HEK293 (cell line): ENCODE measurements around the gene SOX12.

ENCODE experiments used
- ATF2 ChIP-seq: fragments of 450-650 bp; formaldehyde crosslinking; IDR thresholded peaks from 2 replicates; pipeline ENCODE4 v1.5.1; 2016; ENCODE audit warnings: missing biosample characterization, missing genetic modification characterization, low read depth
- EGR2 ChIP-seq: fragments of 450-650 bp; formaldehyde crosslinking; IDR thresholded peaks from 2 replicates; pipeline ENCODE4 v1.5.1; 2016; ENCODE audit warnings: low read depth, missing biosample characterization, missing genetic modification characterization
- FEZF1 ChIP-seq: fragments of 450-650 bp; formaldehyde crosslinking; IDR thresholded peaks from 2 replicates; pipeline ENCODE4 v1.5.1; 2016; ENCODE audit warnings: missing biosample characterization, missing genetic modification characterization
- GLIS1 ChIP-seq: fragments of 450-650 bp; formaldehyde crosslinking; IDR thresholded peaks from 2 replicates; pipeline ENCODE4 v1.5.1; 2016; ENCODE audit warnings: missing biosample characterization, missing genetic modification characterization
- KLF1 ChIP-seq: fragments of 450-650 bp; formaldehyde crosslinking; IDR thresholded peaks from 2 replicates; pipeline ENCODE4 v1.5.1; 2016; ENCODE audit warnings: missing biosample characterization, missing genetic modification characterization
- MEIS1 ChIP-seq: sonication (generic); formaldehyde crosslinking; IDR thresholded peaks from 2 replicates; pipeline ENCODE4 v1.8.1; 2022; ENCODE audit warnings: missing genetic modification reagents, mild to moderate bottlenecking, borderline replicate concordance
- MZF1 ChIP-seq: fragments of 450-650 bp; formaldehyde crosslinking; IDR thresholded peaks from 2 replicates; pipeline ENCODE4 v1.5.1; 2017; ENCODE audit warnings: missing biosample characterization, missing genetic modification characterization, borderline replicate concordance
- PATZ1 ChIP-seq: fragments of 450-650 bp; formaldehyde crosslinking; IDR thresholded peaks from 2 replicates; pipeline ENCODE4 v1.5.1; 2016; ENCODE audit warnings: missing biosample characterization, missing genetic modification characterization
- PRDM1 ChIP-seq: fragments of 450-650 bp; formaldehyde crosslinking; IDR thresholded peaks from 2 replicates; pipeline ENCODE4; 2016; ENCODE audit warnings: missing biosample characterization, missing genetic modification characterization
- PRDM10 ChIP-seq: fragments of 450-650 bp; formaldehyde crosslinking; IDR thresholded peaks from 2 replicates; pipeline ENCODE4 v1.5.1; 2016; ENCODE audit warnings: missing biosample characterization, missing genetic modification characterization
- SETDB1 ChIP-seq: IDR thresholded peaks from one replicate; pipeline ENCODE4 v1.6.1; 2017; ENCODE audit warnings: mild to moderate bottlenecking, low read length, moderate library complexity, mixed read lengths; ENCODE audit not compliant: insufficient read length
- WT1 ChIP-seq: fragments of 450-650 bp; formaldehyde crosslinking; IDR thresholded peaks from 2 replicates; pipeline ENCODE4 v1.5.1; 2016; ENCODE audit warnings: missing biosample characterization, missing genetic modification characterization
- YY1 ChIP-seq: fragments of 450-650 bp; formaldehyde crosslinking; IDR thresholded peaks from 2 replicates; pipeline ENCODE4 v1.5.1; 2018; ENCODE audit warnings: missing biosample characterization, missing genetic modification characterization
- ZBTB1 ChIP-seq: fragments of 450-650 bp; formaldehyde crosslinking; IDR thresholded peaks from 2 replicates; pipeline ENCODE4 v1.5.1; 2016; ENCODE audit warnings: missing biosample characterization, missing genetic modification characterization
- ZBTB20 ChIP-seq: fragments of 450-650 bp; formaldehyde crosslinking; IDR thresholded peaks from 2 replicates; pipeline ENCODE4 v1.5.1; 2016; ENCODE audit warnings: missing biosample characterization, missing genetic modification characterization
- ZNF132 ChIP-seq: fragments of 450-650 bp; formaldehyde crosslinking; IDR thresholded peaks from 2 replicates; pipeline ENCODE4 v1.5.1; 2017; ENCODE audit warnings: missing biosample characterization, missing genetic modification characterization, borderline replicate concordance
- ZNF138 ChIP-seq: fragments of 450-650 bp; formaldehyde crosslinking; IDR thresholded peaks from 2 replicates; pipeline ENCODE4 v1.5.1; 2016; ENCODE audit warnings: missing biosample characterization, missing genetic modification characterization, borderline replicate concordance
- ZNF157 ChIP-seq: fragments of 450-650 bp; formaldehyde crosslinking; IDR thresholded peaks from 2 replicates; pipeline ENCODE4 v1.5.1; 2016; ENCODE audit warnings: missing biosample characterization, missing genetic modification characterization
- ZNF266 ChIP-seq: fragments of 450-650 bp; formaldehyde crosslinking; IDR thresholded peaks from 2 replicates; pipeline ENCODE4 v1.5.1; 2016; ENCODE audit warnings: missing biosample characterization, missing genetic modification characterization, low read depth
- ZNF280C ChIP-seq: fragments of 450-650 bp; formaldehyde crosslinking; IDR thresholded peaks from 2 replicates; pipeline ENCODE4 v1.5.1; 2016; ENCODE audit warnings: missing biosample characterization, missing genetic modification characterization
- ZNF366 ChIP-seq: fragments of 450-650 bp; formaldehyde crosslinking; conservative IDR thresholded peaks from 2 replicates; pipeline ENCODE4 v1.5.1; 2016; ENCODE audit warnings: missing biosample characterization, missing genetic modification characterization
- ZNF398 ChIP-seq: fragments of 450-650 bp; formaldehyde crosslinking; IDR thresholded peaks from 2 replicates; pipeline ENCODE4 v1.5.1; 2017; ENCODE audit warnings: missing biosample characterization, missing genetic modification characterization
- ZNF549 ChIP-seq: fragments of 450-650 bp; IDR thresholded peaks from 2 replicates; pipeline ENCODE4 v1.5.1; 2018; ENCODE audit warnings: missing biosample characterization, missing genetic modification characterization, mild to moderate bottlenecking, inconsistent platforms, moderate library complexity
- ZNF600 ChIP-seq: fragments of 450-650 bp; formaldehyde crosslinking; IDR thresholded peaks from 2 replicates; pipeline ENCODE4 v1.5.1; 2016; ENCODE audit warnings: missing biosample characterization, missing genetic modification characterization
- ZNF621 ChIP-seq: fragments of 450-650 bp; formaldehyde crosslinking; IDR thresholded peaks from 2 replicates; pipeline ENCODE4 v1.5.1; 2017; ENCODE audit warnings: missing biosample characterization, missing genetic modification characterization
- ZSCAN30 ChIP-seq: fragments of 450-650 bp; IDR thresholded peaks from 2 replicates; pipeline ENCODE4 v1.5.1; 2018; ENCODE audit warnings: missing biosample characterization, mild to moderate bottlenecking, missing genetic modification characterization, moderate library complexity

SOX12 gene

GRCh38 chr20:347640-348484, 22.5 kb downstream of the SOX12 start (continued):
- TF ChIP-seq KLF1 (tag by site-specific recombination) (peak; percentile 89), ZSCAN30 (tag by site-specific recombination) (peak; percentile 79), ZNF138 (tag by site-specific recombination) (no peak), ZNF266 (no peak), ZBTB1 (tag by site-specific recombination) (0 out of 2 replicates have a peak, but pooled peaks have one; percentile 33), ZNF280C (tag by site-specific recombination) (no peak), ZNF132 (tag by site-specific recombination) (no peak), ZNF366 (peak; percentile 92), ZNF600 (tag by site-specific recombination) (peak; percentile 87), ZNF157 (tag by site-specific recombination) (no peak), YY1 (tag by site-specific recombination) (peak; percentile 36; the same call in 1 of the 2 replicates), SETDB1 (no peak), MEIS1 (CRISPR knock-in tag) (no peak), ATF2 (tag by site-specific recombination) (no peak), PRDM10 (tag by site-specific recombination) (0 out of 2 replicates have a peak, but pooled peaks have one; percentile 11), ZNF549 (tag by site-specific recombination) (no peak), ZNF621 (tag by site-specific recombination) (no peak), FEZF1 (tag by site-specific recombination) (peak; percentile 53), MZF1 (tag by site-specific recombination) (peak; percentile 33; the same call in 1 of the 2 replicates), ZNF398 (tag by site-specific recombination) (peak; percentile 98), GLIS1 (tag by site-specific recombination) (peak; percentile 94), EGR2 (tag by site-specific recombination) (peak; percentile 87), PATZ1 (peak; percentile 99), PRDM1 (tag by site-specific recombination) (peak; percentile 94), ZBTB20 (tag by site-specific recombination) (peak; percentile 98), WT1 (tag by site-specific recombination) (peak; percentile 95)
